IMR-90 (cell line): ENCODE data around the gene SYVN1. TPM values are rescaled to one million over a fixed set of nuclear protein-coding genes. Genes with fewer than 3 reads are reported as not detected.

Source experiments
- CTCF ChIP-seq: conservative IDR thresholded peaks from 2 replicates; pipeline ENCODE4 v1.5.1; 2012; ENCODE audit warnings: mild to moderate bottlenecking, low read depth, low read length, improper control_type of control experiment
- polyA plus RNA-seq, 3 experiments: library from polyadenylated mRNA; depleted of rRNA; stranded (reverse); fragments of >200 nt; gene quantifications; 2 replicates each; pipeline ENCODE4 v1.2.3, GENCODE V29; 2012; ENCODE audit warnings: low replicate concordance in 1 of 3
- total RNA-seq: library from RNA; depleted of rRNA; stranded (reverse); fragments of >200 nt; gene quantifications from 2 replicates; pipeline ENCODE4 v1.2.3, GENCODE V29; 2012

The SYVN1 gene
- total and polyA plus RNA-seq, 2 of the 4 experiments (the other 2 are of a cell fraction) = 9.5 to 52.9 TPM

DNA sequence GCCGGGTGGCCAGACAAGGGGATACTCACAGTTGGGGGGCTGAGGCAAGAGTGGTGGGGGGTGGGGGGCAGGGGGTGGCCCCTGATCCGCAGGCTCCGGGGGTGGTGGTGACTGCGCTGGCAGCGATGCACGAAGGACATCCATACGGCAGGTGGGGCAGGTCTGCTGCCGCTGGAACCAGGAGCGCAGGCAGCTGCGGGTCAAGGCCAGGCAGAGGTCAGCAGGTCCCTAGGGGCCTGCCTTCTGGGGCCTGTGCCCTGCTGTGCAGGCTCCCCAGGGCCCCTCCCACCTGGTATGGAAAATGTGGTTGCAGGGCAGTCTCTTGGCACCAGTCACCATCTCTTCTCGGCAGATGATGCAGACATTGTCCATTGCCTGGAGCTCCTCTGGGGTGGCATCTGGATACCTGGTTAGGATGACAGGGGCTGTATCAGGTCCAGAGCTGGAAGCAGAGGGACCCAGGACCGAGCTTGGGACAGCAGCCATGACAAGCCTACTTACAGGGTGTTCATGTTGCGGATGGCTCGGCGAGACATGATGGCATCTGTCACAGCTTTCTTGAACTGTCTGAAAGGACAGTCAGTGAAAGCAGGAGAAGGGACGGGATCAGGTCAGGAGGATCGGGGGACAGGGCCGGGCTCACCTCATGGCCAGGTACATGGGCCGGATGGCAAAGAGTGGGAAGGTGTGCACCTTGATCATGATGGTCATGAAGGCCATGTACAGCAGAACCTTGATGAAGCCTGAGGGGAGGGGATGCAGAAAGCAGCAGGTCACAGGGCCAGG, 3.5 kb downstream of the SYVN1 start (continued):
- TF ChIP-seq CTCF = no peak
